Stimulated activated CD8-positive, alpha-beta memory T cell treated with anti-CD3 and anti-CD28 coated beads, Interleukin-12 subunit alpha, Interleukin-12 subunit beta, amount 100 ng/mL, for 24 hours (primary cell): ENCODE results near the gene CHIT1.
"Not testable (repeated sequence)": the region's sequence is repeated elsewhere in the genome, so short reads cannot be mapped to it uniquely, and the experiment has no call there.

Experiments used
- DNase-seq: peaks from one replicate; pipeline ENCODE4 v3.0.0-alpha.2; 2020; ENCODE audit errors: extremely low read depth

Gene CHIT1

DNA sequence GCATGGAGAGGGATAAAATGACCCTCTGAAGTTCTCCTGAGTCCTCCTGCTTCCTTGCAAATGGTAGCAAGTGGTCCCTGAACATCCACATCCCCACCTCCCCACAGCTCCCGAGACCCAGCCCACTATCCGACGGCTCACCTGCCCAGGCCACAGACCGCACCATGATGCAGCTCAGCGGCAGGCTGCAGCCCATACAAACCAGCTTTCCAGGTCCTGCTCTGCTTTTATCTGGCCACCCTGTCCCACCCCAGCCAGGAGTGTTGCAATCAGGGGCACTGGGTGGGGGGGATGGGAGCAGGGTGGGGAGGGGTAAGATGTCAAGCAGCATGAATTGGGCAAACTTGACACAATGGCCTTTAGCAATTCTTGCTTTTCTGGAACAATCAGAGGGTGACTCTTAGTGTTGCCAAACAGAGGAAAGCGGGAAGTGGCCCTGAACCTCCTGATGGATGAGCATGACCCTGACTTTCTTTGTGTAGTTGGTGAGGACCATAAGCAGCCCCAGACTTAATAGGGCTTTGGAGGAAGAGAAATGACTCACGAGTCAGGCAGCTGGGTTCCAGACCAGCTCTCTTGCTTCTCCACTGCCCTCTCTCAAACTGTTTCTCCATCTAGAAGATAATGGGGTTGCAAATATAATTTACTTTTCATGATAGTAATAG, at the start of gene CHIT1:
CHIT1 (minus strand) TSS at position 203 of the 665 bp plus-strand sequence; CDS start at position 166, 37 bp downstream.
- DNase-seq, result no peak

DNA sequence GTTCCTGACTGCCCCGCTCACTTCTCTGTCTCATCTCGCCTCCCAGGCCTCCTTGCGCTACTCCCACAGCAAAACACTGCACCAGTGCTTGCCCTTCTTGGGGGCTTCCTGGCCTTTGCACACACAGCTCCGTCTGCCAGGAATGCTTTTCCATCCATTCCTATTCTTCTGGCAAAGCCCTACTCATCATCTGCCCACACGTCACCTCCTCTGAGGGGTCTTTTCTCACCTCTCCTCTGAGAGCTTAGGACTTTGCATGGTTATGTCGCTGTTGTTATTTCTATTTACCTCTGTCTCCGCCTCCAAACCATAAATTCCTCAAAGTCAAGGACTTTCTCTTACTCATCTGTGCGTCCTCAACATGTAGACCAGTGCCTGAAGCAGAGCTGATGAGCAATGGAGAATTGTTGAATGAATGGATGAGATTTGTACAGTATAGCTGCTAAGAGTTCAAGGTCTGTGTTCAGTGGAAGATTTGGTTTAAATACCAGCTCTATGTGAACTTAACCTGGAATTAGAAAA, 49.5 kb upstream of the CHIT1 start:
- no peak for DNase-seq

DNA sequence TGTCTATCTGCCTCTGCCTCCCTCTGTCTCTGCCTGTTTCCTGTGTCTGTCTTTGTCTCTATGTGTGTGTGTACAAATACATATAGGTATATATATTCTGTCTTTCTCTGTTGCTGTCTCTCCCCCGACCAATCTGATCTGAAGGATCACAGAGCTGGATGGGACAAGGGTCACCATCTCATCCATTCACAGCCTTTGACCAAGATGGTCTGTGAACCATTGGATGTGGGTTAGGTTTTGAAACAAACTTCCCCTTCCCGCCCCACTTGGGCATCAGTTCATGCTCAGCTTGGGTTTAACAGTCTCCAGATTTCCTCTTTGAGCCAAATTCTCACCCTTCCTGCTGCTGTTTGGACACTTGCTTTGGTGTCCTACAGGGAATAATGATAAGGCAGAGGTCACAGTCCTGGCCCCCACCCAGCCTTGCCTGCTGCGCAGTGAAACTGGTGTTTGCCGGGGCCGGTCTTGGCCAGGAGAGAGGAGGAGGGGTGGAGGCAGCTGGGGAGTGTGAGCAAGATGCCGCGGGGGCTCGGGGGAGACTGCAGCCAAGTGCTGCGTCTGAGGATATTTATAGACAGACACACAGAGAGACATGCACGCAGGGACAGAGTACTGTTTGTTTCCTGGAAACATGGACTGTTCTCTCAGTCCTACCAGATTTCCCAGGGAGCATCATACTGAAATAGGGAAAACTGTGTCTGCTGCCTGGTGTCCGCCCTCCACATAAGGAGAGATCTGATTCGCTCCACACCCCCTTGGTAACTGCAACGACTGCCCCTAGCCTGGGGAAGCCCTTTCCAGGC, 48.8 kb upstream of the CHIT1 start:
- DNase-seq, result no peak

DNA sequence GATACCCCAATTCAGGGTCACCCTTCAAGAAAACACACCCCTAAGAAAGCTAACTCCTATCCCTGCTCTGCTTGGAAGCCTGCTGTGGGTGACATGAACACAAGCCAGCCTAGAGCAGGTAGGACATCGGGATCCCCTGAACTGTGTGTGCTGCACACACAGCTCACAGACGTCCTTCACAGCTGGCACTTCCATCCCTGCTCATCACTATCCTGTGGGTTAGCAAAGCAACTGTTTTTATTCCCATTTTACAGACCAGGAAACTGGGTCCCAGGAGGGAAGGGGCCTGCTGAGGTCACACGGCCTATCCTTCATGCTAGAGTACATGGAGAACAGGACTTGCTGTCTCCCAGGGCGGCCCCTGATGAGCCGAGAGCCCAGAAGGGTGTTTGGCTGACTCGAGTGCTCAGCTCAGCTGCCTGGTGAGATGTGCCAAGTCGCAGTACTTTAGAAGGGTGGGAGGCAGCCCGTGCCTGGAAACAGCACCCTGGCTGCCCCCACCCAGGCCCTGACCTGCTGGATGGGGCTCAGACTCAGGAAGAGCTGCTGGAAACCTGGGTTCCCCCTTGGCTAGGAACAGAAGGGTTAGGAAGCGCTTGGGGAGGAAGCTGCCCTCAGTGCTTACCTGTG, 47.6 kb upstream of the CHIT1 start:
- DNase-seq, result no peak

DNA sequence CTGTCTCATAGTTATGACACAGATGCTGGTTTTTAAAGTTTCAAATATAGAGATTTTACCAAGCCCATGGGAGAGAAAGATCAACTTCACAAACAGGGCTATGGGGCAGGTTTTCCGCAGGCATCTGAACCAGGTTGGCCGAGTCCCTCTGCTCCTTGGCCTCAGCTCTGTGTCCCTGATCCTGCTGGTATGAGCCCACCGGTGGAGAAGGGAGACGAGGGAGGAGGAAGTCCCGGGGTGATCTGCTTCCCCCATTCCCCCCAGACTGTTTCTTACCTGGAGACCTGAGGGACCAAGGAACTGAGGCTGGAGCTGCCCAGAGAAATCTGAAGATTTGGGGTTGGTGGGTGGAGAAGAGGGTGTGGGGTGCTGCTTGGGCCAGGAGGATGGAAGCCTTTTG, 46.9 kb upstream of the CHIT1 start:
- no peak for DNase-seq

DNA sequence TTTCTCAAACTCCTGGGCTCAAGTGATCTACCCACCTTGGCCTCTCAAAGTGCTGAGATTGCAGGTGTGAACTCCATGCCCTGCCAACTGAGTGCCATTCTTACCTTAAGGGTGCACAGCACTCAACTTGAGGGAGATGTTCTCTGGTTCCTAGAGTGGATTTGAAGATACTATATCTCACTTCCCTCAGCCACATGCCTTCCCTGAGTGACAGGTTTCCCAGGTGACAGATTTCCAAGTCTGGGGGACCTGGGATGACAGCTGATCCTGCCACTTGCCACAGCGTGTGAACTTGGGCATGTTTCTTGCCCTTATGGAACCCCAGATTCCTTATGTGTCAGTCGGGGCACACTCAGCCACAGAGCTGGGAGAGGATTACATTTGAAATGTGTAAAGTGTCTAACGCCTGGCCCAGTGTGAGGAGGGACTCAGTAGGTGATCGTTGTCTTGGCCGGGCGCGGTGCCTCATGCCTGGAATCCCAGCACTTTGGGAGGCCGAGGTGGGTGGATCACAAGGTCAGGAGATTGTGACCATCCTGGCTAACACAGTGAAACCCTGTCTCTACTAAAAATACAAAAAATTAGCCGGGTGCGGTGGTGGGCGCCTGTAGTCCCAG, 46.3 kb upstream of the CHIT1 start:
- DNase-seq, result no peak

DNA sequence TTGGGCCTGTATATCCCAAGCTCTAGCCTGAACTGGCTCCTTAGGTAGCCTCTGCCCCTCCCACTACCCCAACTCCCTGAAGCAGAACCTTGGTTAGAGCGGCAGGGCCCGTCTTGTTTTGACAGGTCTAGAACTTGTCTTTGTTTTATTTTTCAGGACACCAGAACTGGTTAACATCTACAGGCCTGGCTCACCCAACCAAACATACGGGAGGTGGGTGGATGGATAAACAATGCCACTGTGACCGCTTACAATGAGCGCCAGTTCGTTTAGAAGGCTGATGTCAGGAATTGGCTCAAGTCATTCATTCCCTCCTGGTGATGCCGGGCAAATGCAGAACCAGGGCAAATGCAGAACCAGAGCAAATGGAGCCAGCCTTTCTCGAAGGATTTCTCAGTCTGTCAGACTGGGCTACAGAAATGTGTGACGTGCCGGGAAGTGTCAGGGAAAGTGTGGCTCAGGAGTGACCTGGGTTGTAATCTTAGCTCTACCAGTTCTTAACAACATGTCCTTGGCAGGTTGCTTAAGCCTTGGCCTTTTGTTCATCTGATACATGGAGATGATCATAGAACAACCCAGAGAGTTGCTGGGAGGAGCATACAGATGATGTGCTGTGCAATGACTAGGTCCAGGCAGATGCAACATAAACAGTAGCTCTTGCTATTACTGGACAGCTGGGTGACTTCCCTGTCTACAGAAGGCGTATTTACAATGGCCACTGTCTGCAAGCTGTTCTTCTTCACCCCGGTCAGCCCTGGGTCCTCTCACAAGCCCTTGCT, 45.3 kb upstream of the CHIT1 start:
- DNase-seq, result no peak

DNA sequence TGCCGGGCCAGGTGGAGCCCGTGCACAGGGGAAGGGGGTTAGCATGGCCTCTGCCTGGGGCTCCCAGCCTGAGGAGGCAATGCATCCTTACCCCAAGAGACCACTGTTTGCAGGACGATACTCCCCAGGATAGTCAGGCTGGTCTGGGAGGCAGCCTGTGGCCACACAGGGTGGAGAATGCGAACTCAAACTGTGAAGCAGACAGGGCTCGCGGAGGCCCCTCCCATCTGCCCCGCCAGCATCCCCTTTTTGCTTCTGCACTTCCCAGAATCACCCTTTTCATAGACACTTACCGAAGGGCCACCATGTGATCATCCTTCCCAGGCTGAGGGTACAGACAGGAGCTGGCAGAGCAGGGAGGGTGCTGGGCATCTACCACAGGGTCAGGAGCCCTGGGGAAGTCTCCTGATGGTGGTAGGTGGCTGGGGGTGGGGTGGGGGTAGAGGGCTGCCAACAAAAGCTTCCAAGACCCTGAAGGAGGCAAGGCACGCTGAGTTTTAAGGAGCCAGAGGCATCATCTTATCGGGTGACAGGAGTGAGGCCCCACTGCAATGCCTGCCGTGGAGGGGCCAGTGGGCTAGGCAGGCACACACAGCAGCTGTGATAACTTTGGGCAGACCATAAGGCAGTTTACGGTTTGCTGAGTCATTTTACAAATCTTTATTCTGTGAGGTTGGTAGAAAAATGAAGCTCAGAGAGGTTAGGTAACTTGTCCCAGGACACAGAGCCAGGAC, 44.6 kb upstream of the CHIT1 start:
- no peak for DNase-seq

DNA sequence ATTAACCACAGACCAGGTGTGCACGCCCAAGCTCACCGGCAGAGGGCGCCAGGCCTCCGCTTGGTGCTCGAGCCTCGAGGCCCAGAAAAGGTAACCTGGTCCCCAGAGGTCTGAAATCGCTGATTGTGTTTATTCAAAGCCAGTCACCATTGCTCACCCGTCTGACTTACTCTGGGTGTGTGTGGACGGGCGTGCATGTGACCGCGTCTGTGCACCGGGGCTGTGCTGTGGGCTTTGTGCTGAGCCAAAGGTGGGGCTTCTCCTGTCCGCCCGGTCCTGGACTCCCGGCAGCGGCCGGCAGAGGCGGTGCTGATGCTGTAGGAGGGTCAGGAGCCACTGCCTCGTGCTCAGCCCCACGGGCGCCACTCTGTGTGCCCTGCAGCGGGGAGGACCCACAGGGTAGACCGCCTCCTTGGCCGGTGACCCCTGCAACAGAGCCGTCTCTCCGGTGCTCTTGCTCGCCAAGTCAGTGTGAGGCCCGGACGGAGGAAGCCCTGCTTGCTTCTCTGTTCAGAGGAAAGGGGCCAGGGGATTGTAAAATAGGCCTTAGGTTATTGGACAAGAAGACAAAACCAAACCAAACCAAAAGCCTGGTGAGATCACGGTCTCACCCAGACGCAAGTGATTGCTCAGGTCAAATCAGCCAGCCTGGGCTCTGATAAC, 43.9 kb upstream of the CHIT1 start:
- peak; percentile 76 for DNase-seq

DNA sequence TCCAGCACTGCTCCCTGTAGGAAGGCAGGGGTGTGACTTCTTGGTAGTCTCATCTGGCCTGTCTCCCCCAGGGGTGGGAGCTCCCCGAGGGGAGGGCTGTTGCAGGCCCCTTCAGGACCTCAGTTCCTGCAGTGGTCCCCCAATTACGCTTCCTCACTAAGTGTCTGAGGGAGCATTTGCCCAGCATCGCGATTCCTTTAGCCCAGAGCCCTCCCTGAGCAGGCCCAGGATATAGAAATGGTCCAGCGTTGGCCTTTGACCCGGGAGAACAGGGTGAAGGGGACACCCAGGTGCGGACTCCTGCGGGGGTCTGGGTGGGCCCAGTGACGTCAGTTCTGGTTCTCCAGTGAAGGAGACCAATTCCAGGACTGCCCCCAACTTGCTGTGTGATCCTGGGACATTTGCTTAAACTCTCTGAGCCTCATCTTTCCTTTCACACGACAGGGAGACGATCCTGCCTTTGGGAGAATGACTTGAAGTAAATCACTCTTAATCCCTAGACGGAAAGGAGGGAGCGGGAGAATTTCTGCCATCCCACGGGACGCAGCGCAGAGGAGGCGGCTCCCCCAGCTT, 43.2 kb upstream of the CHIT1 start:
- no peak for DNase-seq

DNA sequence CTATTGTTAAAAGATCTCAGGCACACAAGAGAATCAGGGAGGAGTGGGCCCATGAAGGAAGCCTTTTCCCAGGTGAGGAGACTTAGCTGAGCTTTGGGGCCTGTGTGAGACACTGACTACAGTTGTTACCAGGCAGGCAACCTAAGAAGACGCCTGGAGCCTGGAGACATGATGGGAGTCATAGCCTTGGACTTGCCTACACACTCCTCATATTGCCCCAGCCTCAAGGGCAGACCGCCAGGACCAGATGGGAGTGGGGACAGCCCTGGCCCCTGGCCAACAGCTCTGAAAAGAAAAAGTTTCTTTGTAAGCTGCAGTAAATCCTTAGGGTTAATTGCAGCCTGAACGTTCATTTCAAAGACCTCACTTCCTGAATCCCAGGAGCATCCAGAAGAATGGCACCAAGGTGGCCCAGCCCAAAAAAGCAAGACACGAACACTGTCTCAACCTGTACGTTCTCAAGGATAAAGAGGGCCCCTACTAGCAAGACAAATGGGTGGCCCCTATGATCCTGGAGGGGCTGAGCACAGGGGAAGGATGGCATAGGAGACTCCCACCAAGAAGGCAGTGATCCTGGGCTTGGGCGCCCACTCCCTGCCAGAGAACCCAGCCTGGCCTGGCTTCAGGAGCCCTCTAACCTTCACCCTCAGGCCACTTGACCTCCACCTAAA, 42.6 kb upstream of the CHIT1 start:
- DNase-seq, result no peak

DNA sequence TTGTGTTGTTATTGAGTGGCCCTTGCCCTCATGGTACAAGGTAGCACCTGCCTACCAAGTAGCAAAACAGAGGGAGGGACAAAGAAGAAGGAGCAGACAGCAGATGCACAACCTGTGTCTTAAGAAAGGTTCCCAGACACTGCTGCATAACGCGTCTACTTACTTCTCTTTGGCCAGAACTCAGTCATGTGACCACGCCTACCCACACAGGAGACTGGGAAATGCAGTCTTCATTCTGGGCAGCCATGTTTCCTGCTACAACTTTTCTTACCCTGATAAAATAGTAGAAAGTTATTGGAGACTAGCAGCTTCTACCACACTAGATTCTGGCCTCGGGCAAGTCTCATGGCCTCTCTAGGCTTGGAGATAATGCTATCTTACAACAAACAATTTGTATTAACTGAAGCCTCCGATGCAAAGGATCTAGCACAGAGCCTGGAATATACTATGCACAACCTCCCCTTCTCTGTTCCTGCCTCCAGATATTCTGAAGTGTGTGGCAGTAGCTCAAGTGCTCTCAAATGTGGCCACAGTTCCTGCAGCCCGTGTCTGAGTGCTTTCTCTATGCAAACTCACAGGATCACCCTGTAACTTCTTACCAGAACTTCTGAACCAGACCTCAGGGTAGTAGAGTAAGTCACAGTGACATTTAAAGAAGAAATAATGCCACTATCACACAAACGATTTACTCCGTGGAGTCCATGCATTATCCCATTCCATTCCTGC, 41.7 kb upstream of the CHIT1 start:
- no peak for DNase-seq

DNA sequence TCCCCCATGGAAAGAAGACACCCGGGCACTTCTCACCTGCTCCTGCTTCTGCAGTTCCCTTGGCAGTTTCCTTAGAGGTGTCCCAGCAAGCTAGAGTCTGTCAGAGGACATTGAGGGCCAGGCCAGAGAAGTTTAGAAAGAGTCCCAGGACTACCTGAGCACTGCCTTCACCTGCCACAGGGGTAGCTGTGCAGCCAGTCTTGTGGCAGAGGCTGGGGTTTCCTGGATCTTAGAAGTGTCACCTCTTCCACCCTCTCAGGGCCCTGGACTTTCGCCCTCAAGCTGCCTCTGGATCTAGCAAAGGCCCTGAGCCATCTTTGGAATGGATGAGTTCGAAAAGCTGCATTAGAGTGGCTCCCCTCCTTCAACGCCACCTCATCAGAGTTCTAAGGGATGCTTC, 41.0 kb upstream of the CHIT1 start:
- no peak for DNase-seq

DNA sequence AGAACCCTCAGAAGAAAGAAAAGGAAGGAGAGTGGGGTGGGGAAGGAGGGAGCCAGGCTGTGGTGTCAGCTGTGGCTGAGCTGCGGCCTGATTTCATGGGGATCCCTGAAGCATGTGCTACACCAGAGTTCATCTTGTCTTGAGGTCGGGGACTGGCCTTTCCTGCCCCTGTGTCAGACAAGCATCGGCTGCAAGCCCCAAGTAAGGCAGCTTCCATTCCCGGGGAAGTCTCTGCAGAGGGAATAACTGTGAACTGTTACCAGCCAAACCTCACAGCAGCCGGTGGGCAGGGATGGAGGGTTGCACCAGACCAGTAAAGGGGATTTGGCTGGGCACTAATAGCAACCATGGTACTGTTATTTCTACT, 40.2 kb upstream of the CHIT1 start:
- DNase-seq, result no peak

DNA sequence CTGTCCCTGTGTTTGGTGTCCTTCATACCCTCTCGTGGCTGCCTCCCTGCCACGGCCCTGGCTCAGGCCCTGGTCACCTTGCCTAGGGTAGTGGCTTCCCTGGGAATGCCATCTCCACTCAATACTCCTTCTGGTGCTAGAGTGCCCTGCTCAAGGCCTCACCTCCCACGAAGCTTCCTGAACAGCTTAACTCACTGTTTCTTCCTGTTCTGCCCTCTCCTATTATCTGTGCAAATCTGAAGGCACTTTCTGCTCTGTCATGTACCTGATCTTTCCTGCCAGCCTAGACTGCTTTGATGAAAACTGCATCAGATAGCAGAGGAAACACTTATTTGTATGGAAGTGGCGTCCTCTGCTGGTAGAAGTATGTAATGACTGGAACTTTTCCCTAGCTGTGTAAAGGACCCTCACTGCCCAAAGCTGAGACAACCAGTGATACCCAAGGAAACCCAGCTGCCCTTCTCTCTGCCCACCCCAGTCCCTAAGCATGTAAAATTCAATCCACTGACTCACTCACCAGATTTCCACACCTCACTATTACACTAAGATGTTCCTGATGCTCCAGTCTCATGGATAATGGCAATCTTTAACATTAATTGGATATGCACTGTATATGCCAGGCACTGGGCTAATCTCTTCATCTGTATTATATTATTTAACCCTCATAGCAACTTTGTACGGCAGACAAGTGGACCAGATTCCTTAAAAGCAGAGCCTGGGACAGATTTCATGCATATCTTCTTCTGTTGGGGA, 39.6 kb upstream of the CHIT1 start:
- DNase-seq, result no peak

DNA sequence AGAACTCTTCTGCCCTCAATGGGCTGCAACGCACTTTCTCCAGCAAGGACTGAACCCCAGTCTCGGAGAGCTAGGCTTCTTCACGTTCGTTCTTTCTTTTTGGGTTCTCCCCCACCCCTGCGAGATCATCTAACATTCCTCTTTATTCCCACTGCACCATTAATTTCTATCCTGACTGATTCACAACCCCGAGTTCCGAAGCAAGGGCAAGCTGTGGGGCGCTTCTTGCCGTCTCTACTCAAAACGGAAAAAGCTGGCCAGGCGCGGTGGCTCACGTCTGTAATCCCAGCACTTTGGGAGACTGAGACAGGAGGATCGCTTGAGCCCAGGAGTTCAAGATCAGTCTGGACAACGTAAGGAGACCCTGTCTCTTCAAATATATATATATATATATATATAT, 38.4 kb upstream of the CHIT1 start:
- DNase-seq, result no peak

DNA sequence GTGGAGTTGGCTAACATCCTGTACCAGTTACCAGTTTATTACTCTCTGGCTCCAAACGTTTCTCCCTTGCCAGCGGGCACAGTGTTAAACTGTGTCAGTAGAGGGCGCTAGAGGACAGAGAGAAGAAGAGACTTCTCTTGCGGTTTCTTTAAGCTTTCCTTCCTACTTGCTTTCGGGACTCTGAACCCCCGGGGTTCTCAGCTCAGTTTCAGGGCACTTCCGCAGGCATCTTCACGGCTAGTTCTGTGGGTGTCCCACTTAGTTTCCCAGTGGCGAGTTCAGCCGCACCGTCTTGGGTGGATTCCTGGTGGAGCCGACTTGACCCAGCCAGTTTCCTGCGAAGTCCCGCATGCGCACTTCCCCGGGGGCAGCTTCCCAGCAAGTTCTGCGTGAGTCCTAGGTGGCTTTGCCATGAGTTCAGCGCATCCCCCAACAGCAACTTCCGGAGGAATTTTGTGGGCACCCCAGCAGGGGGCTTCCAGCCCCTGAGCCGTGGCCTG, 37.9 kb upstream of the CHIT1 start:
- DNase-seq, result no peak

DNA sequence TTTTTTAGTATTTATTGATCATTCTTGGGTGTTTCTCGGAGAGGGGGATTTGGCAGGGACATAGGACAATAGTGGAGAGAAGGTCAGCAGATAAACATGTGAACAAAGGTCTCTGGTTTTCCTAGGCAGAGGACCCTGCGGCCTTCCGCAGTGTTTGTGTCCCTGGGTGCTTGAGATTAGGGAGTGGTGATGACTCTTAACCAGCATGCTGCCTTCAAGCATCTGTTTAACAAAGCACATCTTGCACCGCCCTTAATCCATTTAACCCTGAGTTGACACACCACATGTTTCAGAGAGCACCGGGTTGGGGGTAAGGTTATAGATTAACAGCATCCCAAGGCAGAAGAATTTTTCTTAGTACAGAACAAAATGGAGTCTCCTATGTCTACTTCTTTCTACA, 36.7 kb upstream of the CHIT1 start:
- not testable (repeated sequence) for DNase-seq
